Measurements from ENCODE around the gene SLC30A10.
"Not testable (repeated sequence)": the region's sequence is repeated elsewhere in the genome, so short reads cannot be mapped to it uniquely, and the experiment has no call there.

Gene SLC30A10

GRCh38 chr1:219927956-219928790 is at the start of gene SLC30A10:
TSS of gene SLC30A10 (minus strand) at chr1:219928557. CDS start at chr1:219928440, 117 bp downstream.
- no peak for DNase-seq (ENCODE audit: low read depth in 1 of 2, low spot score in 1 of 2)

GRCh38 chr1:219973213-219973612 is 44.9 kb upstream of the SLC30A10 start:
- DNase-seq (ENCODE audit: low read depth in 1 of 2, low spot score in 1 of 2), result no peak

- DNase-seq (ENCODE audit: low read depth in 1 of 2, low spot score in 1 of 2), result no peak
These were observed 39.0 kb upstream of the SLC30A10 start for GRCh38 chr1:219967361-219967760.

- DNase-seq (ENCODE audit: low read depth in 1 of 2, low spot score in 1 of 2), result no peak
These were observed 37.7 kb upstream of the SLC30A10 start for GRCh38 chr1:219966071-219966349.

- DNase-seq (ENCODE audit: low read depth in 1 of 2, low spot score in 1 of 2), result no peak
These were observed 37.1 kb upstream of the SLC30A10 start for GRCh38 chr1:219965285-219966070.

- DNase-seq (ENCODE audit: low read depth in 1 of 2, low spot score in 1 of 2), result no peak
These were observed 35.1 kb upstream of the SLC30A10 start for GRCh38 chr1:219963432-219963831.

- no peak for DNase-seq (ENCODE audit: low read depth in 1 of 2, low spot score in 1 of 2)
These were observed 33.3 kb upstream of the SLC30A10 start for GRCh38 chr1:219961684-219962083.

GRCh38 chr1:219959540-219960203 is 31.3 kb upstream of the SLC30A10 start:
- no peak for DNase-seq (ENCODE audit: low read depth in 1 of 2, low spot score in 1 of 2)

- no peak for DNase-seq (ENCODE audit: low read depth in 1 of 2, low spot score in 1 of 2)
These were observed 30.6 kb upstream of the SLC30A10 start for GRCh38 chr1:219958875-219959417.

- DNase-seq (ENCODE audit: low read depth in 1 of 2, low spot score in 1 of 2), result no peak
These were observed 26.5 kb upstream of the SLC30A10 start for GRCh38 chr1:219954736-219955421.

- DNase-seq (ENCODE audit: low read depth in 1 of 2, low spot score in 1 of 2), result no peak
These were observed 25.7 kb upstream of the SLC30A10 start for GRCh38 chr1:219954052-219954451.

- no peak for DNase-seq (ENCODE audit: low read depth in 1 of 2, low spot score in 1 of 2)
These were observed 24.0 kb upstream of the SLC30A10 start for GRCh38 chr1:219952361-219952760.

GRCh38 chr1:219949227-219949626 is 20.9 kb upstream of the SLC30A10 start:
- DNase-seq (ENCODE audit: low read depth in 1 of 2, low spot score in 1 of 2), result not testable (repeated sequence)

- not testable (repeated sequence) for DNase-seq (ENCODE audit: low read depth in 1 of 2, low spot score in 1 of 2)
These were observed 20.4 kb upstream of the SLC30A10 start for GRCh38 chr1:219948766-219949165.

GRCh38 chr1:219945795-219946194 is 17.4 kb upstream of the SLC30A10 start:
- DNase-seq (ENCODE audit: low read depth in 1 of 2, low spot score in 1 of 2), result no peak

- no peak for DNase-seq (ENCODE audit: low read depth in 1 of 2, low spot score in 1 of 2)
These were observed 13.1 kb upstream of the SLC30A10 start for GRCh38 chr1:219941179-219942118.

- no peak for DNase-seq (ENCODE audit: low read depth in 1 of 2, low spot score in 1 of 2)
These were observed 12.3 kb upstream of the SLC30A10 start for GRCh38 chr1:219940707-219941106.

GRCh38 chr1:219938706-219939105 is 10.3 kb upstream of the SLC30A10 start:
- no peak for DNase-seq (ENCODE audit: low read depth in 1 of 2, low spot score in 1 of 2)

- not testable (repeated sequence) for DNase-seq (ENCODE audit: low read depth in 1 of 2, low spot score in 1 of 2)
These were observed 5.4 kb upstream of the SLC30A10 start for GRCh38 chr1:219933763-219934162.

GRCh38 chr1:219931033-219931432 is 2.7 kb upstream of the SLC30A10 start:
- DNase-seq (ENCODE audit: low read depth in 1 of 2, low spot score in 1 of 2), result no peak

All from activated T-helper 1 cell treated with anti-CD3 and anti-CD28 coated beads, Interleukin-2, amount 50 U/mL, for 16 hours (primary cell).